ENCODE results near the gene PREPL. TPM values are rescaled to one million over a fixed set of nuclear protein-coding genes. Genes with fewer than 3 reads are reported as not detected.

Gene PREPL
- total RNA-seq, 1 donor = 44.9 TPM

GRCh38 chr2:44301111-44301510 lies 60.2 kb downstream of the PREPL start:
- no peak overlapping the region for H3K27ac ChIP-seq (ENCODE audit: low read depth, low read length)
- H3K4me3 ChIP-seq (ENCODE audit: insufficient read depth, low read length) = no peak overlapping the region
- peaks cover 3% of the 10 kb centered on the region for H4K20me1 ChIP-seq (ENCODE audit: insufficient read depth, low read length)
- no peaks in the 10 kb centered on the region for H3K79me2 ChIP-seq (ENCODE audit: insufficient read depth, low read length)
- no peak for TF ChIP-seq CTCF (IDR thresholded peaks at IDR 0.05; ENCODE audit: extremely low read depth, low read depth, low read length)
- H3K27me3 ChIP-seq (ENCODE audit: insufficient read depth, low read length) = no peaks in the 10 kb centered on the region
- no peaks in the 10 kb centered on the region for H3K36me3 ChIP-seq (ENCODE audit: insufficient read depth, low read length)
- H3K4me2 ChIP-seq (ENCODE audit: insufficient read depth, low read length) = no peak overlapping the region
- no peaks in the 10 kb centered on the region for H3K4me1 ChIP-seq (ENCODE audit: insufficient read depth, low read length)
- DNase-seq (ENCODE audit: insufficient read length, low spot score, missing footprints) = no peak
- no peaks in the 10 kb centered on the region for H3K9me3 ChIP-seq (ENCODE audit: low read depth, low read length)
- H2AFZ ChIP-seq (ENCODE audit: low read length) = no peak overlapping the region

- no peak overlapping the region for H3K4me3 ChIP-seq (ENCODE audit: insufficient read depth, low read length)
- H3K27me3 ChIP-seq (ENCODE audit: insufficient read depth, low read length) = no peaks in the 10 kb centered on the region
- H2AFZ ChIP-seq (ENCODE audit: low read length) = no peak overlapping the region
- no peak overlapping the region for H3K4me2 ChIP-seq (ENCODE audit: insufficient read depth, low read length)
- no peak overlapping the region for H3K27ac ChIP-seq (ENCODE audit: low read depth, low read length)
- no peaks in the 10 kb centered on the region for H3K79me2 ChIP-seq (ENCODE audit: insufficient read depth, low read length)
- no peaks in the 10 kb centered on the region for H3K9me3 ChIP-seq (ENCODE audit: low read depth, low read length)
- peaks cover 3% of the 10 kb centered on the region for H4K20me1 ChIP-seq (ENCODE audit: insufficient read depth, low read length)
- no peaks in the 10 kb centered on the region for H3K36me3 ChIP-seq (ENCODE audit: insufficient read depth, low read length)
- no peak for DNase-seq (ENCODE audit: insufficient read length, low spot score, missing footprints)
- TF ChIP-seq CTCF (IDR thresholded peaks at IDR 0.05; ENCODE audit: extremely low read depth, low read depth, low read length) = no peak
- H3K4me1 ChIP-seq (ENCODE audit: insufficient read depth, low read length) = no peaks in the 10 kb centered on the region
These were observed 61.7 kb downstream of the PREPL start for GRCh38 chr2:44299635-44300034.

- no peak for TF ChIP-seq CTCF (IDR thresholded peaks at IDR 0.05; ENCODE audit: extremely low read depth, low read depth, low read length)
- Histone ChIP-seq H4K20me1 (ENCODE audit: insufficient read depth, low read length) (no peaks in the 10 kb centered on the region), H2AFZ (ENCODE audit: low read length) (no peak overlapping the region), H3K9me3 (ENCODE audit: low read depth, low read length) (no peaks in the 10 kb centered on the region), H3K79me2 (ENCODE audit: insufficient read depth, low read length) (no peaks in the 10 kb centered on the region), H3K27ac (ENCODE audit: low read depth, low read length) (no peak overlapping the region), H3K4me3 (ENCODE audit: insufficient read depth, low read length) (no peak overlapping the region), H3K27me3 (ENCODE audit: insufficient read depth, low read length) (no peaks in the 10 kb centered on the region), H3K4me1 (ENCODE audit: insufficient read depth, low read length) (peaks cover 1% of the 10 kb centered on the region), H3K36me3 (ENCODE audit: insufficient read depth, low read length) (no peaks in the 10 kb centered on the region), H3K4me2 (ENCODE audit: insufficient read depth, low read length) (no peak overlapping the region)
- no peak for DNase-seq (ENCODE audit: insufficient read length, low spot score, missing footprints)
These were observed 63.9 kb downstream of the PREPL start for GRCh38 chr2:44297431-44297830.

- peaks cover 9% of the 10 kb centered on the region for H3K4me1 ChIP-seq (ENCODE audit: insufficient read depth, low read length)
- no peak for DNase-seq (ENCODE audit: insufficient read length, low spot score, missing footprints)
- H3K4me2 ChIP-seq (ENCODE audit: insufficient read depth, low read length) = no peak overlapping the region
- H3K27me3 ChIP-seq (ENCODE audit: insufficient read depth, low read length) = no peaks in the 10 kb centered on the region
- H3K4me3 ChIP-seq (ENCODE audit: insufficient read depth, low read length) = no peak overlapping the region
- H3K27ac ChIP-seq (ENCODE audit: low read depth, low read length) = no peak overlapping the region
- no peak overlapping the region for H2AFZ ChIP-seq (ENCODE audit: low read length)
- no peaks in the 10 kb centered on the region for H3K9me3 ChIP-seq (ENCODE audit: low read depth, low read length)
- H4K20me1 ChIP-seq (ENCODE audit: insufficient read depth, low read length) = no peaks in the 10 kb centered on the region
- TF ChIP-seq CTCF (IDR thresholded peaks at IDR 0.05; ENCODE audit: extremely low read depth, low read depth, low read length) = no peak
- no peaks in the 10 kb centered on the region for H3K36me3 ChIP-seq (ENCODE audit: insufficient read depth, low read length)
- H3K79me2 ChIP-seq (ENCODE audit: insufficient read depth, low read length) = no peaks in the 10 kb centered on the region
These were observed 64.6 kb downstream of the PREPL start for GRCh38 chr2:44296653-44297052.

Measured in osteoblast (primary cell).